ENCODE data around the gene VWF.

The VWF gene

DNA sequence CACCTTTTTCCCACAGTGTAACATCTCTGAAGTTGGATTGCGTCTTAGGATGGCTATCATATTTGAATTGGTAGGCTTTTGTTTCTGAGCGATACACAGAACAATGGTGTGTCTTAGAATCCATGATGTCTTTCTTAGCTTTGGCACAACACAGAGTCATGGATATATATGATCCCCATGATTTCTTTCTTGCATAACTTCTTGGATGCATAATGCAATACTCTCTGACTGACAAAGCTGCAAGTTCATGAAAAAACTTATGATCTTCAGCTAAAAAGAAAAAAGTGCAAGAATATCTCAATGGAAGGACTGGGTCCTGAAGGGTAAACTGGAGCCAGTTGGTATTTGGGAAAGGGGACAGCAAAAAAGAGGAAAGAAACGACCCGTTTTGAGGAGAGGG is 48.1 kb downstream of the VWF start:
- no peak for DNase-seq

- DNase-seq = no peak
These were observed 49.4 kb downstream of the VWF start for GRCh38 chr12:6074979-6075585.

GRCh38 chr12:6074427-6074826 is 50.0 kb downstream of the VWF start:
- DNase-seq = no peak

- no peak for DNase-seq
These were observed 51.0 kb downstream of the VWF start for GRCh38 chr12:6073426-6073825.

GRCh38 chr12:6072302-6072752 is 52.1 kb downstream of the VWF start:
- no peak for DNase-seq

DNA sequence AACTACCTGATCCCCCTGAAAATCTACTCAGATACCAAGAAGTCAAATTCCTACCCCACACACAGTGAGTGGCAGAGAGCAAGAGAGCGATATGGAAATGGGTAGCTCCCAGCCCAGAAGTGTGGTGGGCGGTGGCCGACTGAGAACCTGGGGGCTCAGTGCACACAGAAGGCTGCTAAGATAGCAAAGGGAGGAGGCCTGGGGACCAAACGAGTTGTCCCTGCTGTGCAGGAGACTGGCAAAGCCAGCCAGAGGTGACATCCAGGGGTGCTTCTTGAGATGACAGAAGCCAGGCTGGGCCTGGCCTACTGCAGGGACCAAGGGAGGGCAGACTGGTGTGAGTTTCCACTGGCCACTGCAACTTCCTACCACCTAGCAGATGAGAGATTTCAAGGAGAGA is 52.9 kb downstream of the VWF start:
- no peak for DNase-seq

- no peak for DNase-seq
These were observed 53.8 kb downstream of the VWF start for GRCh38 chr12:6070472-6071257.

- no peak for DNase-seq
These were observed 54.9 kb downstream of the VWF start for GRCh38 chr12:6069437-6070093.

GRCh38 chr12:6068227-6068626 is 56.2 kb downstream of the VWF start:
- no peak for DNase-seq

- DNase-seq = no peak
These were observed 57.1 kb downstream of the VWF start for GRCh38 chr12:6067152-6067916.

DNA sequence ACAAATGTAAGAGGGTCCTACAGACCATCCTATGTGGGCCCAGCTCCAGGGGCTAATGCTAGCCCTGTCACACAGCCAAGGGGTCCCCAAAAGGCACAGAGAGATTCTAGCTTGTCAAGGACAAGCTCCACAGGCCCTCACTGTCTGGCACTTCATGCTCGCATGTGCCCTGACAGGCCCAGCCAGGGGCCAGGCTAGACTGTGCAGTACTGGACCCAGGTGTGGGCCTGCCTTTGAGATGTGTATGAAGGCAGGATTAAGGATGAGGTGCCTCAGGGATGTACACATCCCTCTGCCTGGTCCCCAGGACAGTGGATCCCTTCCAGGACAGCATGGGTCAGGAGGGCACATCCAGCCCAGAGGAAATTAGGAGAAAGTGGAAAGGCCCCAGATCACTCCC is 57.8 kb downstream of the VWF start:
- DNase-seq = no peak

DNA sequence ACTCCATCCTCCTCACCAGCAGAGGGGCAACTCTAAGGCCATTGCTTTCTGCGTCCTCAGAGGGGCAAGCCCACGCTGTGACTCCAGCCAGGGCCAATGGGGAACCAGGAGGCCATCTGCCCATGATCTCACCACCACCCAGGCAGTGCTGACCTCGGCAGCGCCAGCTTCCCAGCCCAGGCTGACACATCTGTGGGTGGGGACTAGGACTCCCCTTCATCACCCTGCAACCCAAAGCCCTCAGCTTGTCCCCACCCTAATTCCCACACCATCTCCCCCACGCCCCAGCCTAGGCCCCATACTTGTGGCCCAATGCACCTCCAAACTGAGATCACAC is 58.6 kb downstream of the VWF start:
- DNase-seq = no peak

DNA sequence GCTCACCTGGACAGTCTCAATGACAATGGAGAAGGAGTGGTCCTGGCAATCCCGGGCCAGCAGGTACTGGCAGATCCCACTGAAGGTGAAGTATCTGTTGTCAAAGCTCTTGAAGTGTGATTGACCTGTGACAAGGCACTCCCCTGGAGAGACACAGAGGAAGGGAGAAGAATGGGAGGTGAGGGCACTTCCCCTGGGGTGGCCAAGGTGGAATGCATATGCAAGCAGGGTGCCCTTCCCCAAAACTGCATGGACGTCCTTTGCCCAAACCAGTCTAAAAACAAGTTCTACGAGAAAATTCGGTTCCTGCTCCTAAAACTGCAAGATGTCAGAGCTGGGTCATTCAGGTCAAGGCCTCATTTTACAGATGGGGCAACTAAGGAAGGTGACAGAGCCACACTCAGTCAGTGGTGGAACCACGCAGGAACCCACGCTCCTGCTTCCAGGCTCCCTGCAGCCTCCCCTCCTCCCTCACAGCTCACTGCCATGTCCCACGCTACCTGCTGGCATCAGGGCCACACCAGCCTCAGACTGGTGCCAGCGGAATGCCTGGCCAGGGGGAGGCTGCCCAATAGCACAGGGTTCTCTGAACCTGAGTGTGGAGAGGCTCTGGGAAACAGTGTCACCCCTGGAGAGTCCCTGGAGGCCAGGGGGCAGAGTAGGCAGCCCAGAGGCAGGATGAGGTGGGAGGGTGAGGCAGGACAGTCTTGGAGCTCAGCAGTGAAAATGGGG is 59.2 kb downstream of the VWF start:
- no peak for DNase-seq

DNA sequence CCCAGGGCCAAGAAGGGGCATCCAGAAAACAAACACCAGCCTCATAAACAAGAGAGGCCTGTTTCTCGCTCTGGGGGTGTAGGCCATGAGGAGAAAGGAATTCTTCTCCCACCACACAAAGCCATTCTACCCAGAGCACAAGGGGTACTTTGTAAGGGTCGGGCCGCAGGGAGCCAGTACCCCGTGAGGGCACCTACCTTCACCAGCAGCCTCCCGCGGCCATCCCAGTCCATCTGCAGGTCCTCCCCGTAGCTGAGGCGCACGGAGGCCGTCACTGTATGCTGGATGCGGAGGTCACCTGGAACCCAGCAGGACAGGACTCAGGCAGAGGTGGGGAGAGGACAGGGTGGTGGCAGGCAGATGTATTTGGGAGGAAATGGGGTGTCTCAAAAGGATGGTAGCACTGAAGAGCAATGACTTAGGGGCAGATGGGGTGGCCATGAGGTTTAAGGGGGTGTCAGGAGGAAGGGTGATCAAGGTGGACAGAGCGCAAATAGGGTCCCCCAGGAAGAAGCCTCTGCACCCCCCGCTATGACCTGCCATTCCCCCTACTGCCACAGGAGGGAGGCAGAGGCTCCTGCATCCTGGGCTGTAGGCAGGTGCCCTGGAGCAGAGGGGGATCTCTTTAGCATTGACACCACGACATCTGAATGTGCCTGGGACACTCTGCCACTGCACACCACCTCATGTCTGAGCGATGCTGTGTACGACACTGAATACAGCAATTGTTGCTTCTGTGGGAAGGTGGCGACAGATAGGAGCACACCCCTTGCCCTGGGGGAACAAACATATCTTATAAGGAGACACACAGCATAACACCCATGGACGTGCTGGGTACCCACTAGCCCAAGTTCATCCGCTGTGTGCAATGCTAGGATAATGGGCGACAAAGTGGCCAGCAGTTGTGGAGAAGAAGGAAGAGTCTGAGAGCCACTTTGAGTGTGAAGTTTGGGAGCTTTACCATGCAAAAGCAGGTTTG is 61.4 kb downstream of the VWF start:
- DNase-seq = no peak

GRCh38 chr12:6062395-6062756 is 62.1 kb downstream of the VWF start:
- no peak for DNase-seq

DNA sequence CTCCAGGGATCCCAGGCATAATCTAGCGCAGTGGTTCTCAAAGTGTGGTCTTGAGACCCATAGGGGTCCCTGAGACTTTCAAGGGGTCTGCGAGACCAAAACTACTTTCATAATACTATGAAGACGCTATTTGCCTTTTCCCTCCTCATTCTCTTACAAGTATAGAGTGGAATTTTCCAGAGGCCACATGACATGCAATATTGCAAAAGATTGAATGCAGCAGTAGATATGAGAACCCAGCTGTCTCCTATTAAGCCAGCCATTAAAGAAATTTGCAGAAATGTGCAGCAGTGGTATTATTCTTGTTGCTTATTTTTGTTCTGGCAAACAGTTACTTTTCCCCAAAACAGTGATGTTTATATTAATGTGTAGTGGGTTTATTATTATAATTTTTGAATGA is 62.8 kb downstream of the VWF start:
- DNase-seq = no peak

GRCh38 chr12:6059860-6060565 is 64.5 kb downstream of the VWF start:
- no peak for DNase-seq

DNA sequence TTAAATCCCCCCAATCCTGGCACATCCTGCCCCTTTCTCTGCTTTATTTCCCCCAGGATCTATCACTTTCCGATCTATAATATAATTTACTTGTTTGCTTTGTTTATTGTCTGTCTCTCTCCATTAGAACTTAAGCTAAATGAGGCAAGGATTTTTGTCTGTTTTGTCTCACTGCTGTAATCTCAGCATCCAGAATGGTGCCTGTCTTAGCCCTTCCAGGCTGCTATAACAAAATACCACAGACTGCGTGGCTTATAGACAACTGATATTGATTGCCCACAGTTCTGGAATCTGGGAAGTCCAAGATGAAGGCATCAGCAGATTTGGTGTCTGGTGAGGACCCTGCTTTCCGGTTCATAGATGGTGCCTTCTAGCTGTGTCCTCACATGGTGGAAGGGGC is 65.2 kb downstream of the VWF start:
- no peak for DNase-seq

DNA sequence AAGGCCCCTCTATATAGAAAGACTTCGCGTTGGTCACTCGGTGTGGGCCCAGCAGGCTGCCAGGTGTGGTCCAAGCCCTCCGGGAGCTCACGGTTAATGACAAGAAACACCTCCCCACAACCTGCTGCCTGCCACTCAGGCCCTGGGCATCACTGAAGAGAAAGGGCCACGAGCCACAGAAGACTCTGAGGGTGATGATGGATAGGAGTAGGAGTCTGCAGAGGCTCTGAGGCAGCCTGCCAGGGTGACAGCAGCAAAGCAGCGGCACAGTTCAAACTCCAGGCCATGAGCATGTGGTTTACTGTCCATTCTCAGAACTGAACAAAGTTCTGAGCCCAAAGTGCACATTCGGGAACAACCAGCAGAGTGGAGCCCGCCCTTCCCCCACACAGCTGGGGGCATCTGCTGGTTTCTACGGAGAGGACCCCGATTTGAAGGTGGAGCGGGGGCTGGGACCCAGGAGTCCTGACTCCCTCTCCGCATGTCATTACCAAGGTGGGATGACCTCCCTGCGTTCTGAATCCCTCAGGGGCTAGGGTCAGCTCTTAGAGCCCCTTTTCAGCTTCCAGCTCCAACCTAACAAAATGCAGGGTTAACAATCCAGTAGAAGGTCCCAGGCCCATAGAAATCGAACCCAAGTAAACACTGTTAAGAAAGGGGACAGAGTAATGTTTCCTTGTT is 65.8 kb downstream of the VWF start:
- DNase-seq = no peak

GRCh38 chr12:6057700-6058099 is 66.8 kb downstream of the VWF start:
- no peak for DNase-seq

All from right hindlimb (tissue), 1 donor.